Bronchial epithelial cell (primary cell): ENCODE results near the gene SKI. TPM values are rescaled to one million over a fixed set of nuclear protein-coding genes. Genes with fewer than 3 reads are reported as not detected.

Experiments
- DNase-seq: peaks from one replicate; pipeline ENCODE4 v3.0.0-alpha.2; 2010; ENCODE audit warnings: low read depth
- FAIRE-seq: peaks from 2 replicates; lab custom pipeline; 2011; peaks lifted over from hg19 to GRCh38; lab: Jason Lieb, UNC
- H3K27me3 ChIP-seq: 2 replicates; pipeline ENCODE4 v1.5.1; 2011; ENCODE audit warnings: low read length; ENCODE audit not compliant: control insufficient read depth, insufficient read depth
- H3K36me3 ChIP-seq: 2 replicates; pipeline ENCODE4 v1.5.1; 2011; ENCODE audit warnings: low read length; ENCODE audit not compliant: control insufficient read depth, insufficient read depth
- H3K4me3 ChIP-seq: 2 replicates; pipeline ENCODE4 v1.5.1; 2011; ENCODE audit warnings: mild to moderate bottlenecking, low read depth, low read length, control low read depth
- total RNA-seq: library from RNA; depleted of rRNA; stranded (reverse); fragments of >200 nt; gene quantifications from 2 replicates; pipeline ENCODE4 v1.2.1, GENCODE V29; 2014
- TF ChIP-seq, protein P1 (sequence below): IDR thresholded peaks from 2 replicates; pipeline ENCODE4 v1.5.1; 2011; ENCODE audit warnings: mild to moderate bottlenecking, moderate library complexity, low read length, control low read depth, inconsistent platforms; ENCODE audit not compliant: insufficient read depth, severe bottlenecking

SKI gene
- total RNA-seq, 1 donor from 2014 or later = 8.4 TPM

DNA sequence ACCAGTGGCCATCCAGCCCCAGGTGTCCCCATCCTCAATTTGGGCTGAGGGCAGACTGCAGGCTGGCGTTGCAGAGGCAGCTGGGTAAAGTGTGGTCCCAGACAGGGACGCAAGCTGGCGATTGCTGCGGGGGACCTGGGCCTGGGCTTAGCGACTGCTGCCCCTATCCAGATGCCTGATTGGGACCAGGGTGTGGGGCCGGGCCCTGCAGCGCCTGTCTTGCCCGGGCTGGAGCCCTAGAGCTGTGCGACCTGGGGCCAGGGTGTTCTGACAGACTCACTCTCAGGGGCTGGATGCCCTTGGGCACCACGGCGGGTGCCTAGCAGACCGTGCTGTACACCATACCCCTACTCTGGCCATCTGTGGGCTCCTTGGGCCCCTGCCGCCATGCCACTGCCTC lies 17.3 kb upstream of the SKI start:
- Histone ChIP-seq H3K36me3 (no peaks in the 10 kb centered on the region), H3K4me3 (no peak overlapping the region), H3K27me3 (no peaks in the 10 kb centered on the region)
- FAIRE-seq (no peak), DNase-seq (no peak)
- TF ChIP-seq, protein P1, sequence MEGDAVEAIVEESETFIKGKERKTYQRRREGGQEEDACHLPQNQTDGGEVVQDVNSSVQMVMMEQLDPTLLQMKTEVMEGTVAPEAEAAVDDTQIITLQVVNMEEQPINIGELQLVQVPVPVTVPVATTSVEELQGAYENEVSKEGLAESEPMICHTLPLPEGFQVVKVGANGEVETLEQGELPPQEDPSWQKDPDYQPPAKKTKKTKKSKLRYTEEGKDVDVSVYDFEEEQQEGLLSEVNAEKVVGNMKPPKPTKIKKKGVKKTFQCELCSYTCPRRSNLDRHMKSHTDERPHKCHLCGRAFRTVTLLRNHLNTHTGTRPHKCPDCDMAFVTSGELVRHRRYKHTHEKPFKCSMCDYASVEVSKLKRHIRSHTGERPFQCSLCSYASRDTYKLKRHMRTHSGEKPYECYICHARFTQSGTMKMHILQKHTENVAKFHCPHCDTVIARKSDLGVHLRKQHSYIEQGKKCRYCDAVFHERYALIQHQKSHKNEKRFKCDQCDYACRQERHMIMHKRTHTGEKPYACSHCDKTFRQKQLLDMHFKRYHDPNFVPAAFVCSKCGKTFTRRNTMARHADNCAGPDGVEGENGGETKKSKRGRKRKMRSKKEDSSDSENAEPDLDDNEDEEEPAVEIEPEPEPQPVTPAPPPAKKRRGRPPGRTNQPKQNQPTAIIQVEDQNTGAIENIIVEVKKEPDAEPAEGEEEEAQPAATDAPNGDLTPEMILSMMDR = no peak

DNA sequence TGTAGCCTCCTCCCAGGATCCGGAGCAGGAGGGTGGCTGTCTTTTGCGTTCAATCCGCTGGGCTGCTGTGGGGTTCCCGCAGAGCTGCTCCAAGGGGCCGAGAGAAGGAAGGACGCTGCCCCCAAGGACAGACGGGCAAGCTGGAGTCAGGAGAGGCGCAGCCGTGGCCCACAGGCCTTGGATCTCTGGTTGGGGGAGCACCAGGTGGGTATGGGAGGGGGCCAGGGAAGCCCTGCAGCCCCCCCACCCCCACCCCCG lies 15.9 kb upstream of the SKI start:
- no peak overlapping the region for H3K4me3 ChIP-seq
- no peaks in the 10 kb centered on the region for H3K36me3 ChIP-seq
- TF ChIP-seq, protein P1 = no peak
- FAIRE-seq = no peak
- DNase-seq = no peak
- H3K27me3 ChIP-seq = no peaks in the 10 kb centered on the region

- H3K4me3 ChIP-seq = peak overlapping the region; percentile 16
- TF ChIP-seq, protein P1 = peak; percentile 57
- H3K36me3 ChIP-seq = no peaks in the 10 kb centered on the region
- DNase-seq (peak; percentile 74), FAIRE-seq (no peak)
- H3K27me3 ChIP-seq = no peaks in the 10 kb centered on the region
These were observed 15.3 kb upstream of the SKI start for GRCh38 chr1:2212532-2213491.

DNA sequence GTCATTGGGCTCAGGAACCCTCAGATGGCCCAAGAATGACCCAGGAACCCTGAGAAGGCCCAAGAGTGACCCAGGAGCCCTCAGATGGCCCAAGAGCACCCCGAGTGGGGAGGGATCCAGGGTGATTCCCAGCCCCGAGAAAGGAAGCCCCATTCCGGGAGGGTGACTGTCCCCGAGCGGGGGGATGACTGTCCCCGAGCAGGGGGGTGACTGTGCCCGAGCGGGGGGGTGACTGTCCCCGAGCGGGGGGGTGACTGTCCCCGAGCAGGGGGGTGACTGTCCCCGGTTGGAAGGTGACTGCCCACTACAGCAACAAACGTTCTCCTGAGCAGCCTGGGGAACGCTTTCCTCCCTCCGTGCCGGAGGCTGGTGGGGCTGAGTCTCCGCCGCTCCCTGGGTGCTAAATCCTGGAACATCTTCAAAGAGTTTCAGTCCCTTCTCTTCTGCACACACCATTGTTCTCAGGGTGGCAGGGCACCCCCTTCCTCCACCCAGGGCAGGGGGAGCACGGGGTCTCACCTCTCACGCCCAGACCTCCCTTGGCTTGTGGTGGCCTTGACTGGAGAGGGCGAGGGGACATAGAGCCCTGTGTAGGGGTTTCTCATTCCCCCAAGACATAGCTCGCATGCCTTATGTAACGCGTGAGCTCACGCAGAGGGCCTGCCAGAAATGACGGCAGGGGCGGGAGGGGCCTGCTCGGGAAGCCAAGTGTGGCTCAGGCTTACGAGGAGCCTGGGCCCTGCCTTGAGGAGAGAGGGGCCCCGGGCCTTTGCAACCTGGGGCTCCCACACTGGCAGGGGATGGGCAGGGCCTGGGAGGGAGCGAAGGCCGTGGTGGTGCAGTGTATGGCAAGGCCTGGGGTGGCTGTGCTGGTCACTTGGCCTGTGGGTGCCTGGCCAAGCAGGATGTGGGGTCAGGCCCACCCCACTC lies 14.3 kb upstream of the SKI start:
- FAIRE-seq = no peak

DNA sequence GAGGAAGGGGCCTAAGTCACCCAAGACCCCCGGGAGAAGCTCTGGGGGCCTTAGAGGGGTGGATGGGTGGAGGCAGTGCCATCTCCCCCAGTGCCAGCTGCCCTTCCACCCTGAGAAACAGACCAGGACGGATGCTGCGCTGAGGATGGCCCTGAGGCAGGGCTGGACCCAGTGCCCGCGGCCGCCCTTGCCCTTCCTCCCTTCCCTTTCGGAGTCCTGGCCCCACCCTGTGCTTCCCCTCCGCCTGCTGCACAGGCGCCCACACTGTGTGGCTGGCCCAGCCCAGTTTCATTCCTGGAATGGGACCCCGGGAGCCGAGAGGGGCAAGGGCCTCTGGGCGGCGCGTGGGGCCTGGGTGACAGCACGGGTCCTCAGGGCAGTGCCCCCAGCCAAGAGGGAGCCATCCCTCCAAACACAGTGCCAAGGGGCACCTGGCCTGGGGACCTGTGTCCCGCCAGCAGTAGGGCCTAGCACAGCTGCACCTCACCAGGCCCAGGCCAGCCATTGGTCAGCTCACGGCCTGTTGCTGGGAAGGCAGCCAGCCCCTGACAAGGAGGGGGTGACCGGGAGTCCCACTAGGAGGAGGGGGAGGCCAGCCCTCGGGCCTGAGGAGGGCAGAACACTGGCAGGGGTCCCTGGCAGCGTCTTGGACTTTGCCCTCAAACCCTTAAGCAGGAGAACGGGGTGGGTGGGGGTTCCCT lies 13.4 kb upstream of the SKI start:
- Histone ChIP-seq H3K27me3 (no peaks in the 10 kb centered on the region), H3K36me3 (no peaks in the 10 kb centered on the region), H3K4me3 (no peak overlapping the region)
- TF ChIP-seq, protein P1 = no peak
- no peak for FAIRE-seq
- no peak for DNase-seq

More for the DNA sequence above, 14.3 kb upstream of the SKI start:
- no peak for DNase-seq
- TF ChIP-seq, protein P1 = no peak
- Histone ChIP-seq H3K36me3 (no peaks in the 10 kb centered on the region), H3K4me3 (no peak overlapping the region), H3K27me3 (no peaks in the 10 kb centered on the region)
